GM12878 (cell line): ENCODE measurements around the gene UST. TPM values are rescaled to one million over a fixed set of nuclear protein-coding genes. Genes with fewer than 3 reads are reported as not detected.
"Not testable (repeated sequence)": the region's sequence is repeated elsewhere in the genome, so short reads cannot be mapped to it uniquely, and the experiment has no call there.

ENCODE experiments used
- ATAC-seq: fragments of 200-7000 bp; cut with Tn5 transposase; 3 replicates; pipeline ENCODE4 v1.9.1; 2020; ENCODE audit warnings: mild to moderate bottlenecking, moderate library complexity
- BruUV-seq: library from RNA; stranded (reverse); fragments of 400-500 nt; replicated peaks from 2 replicates; lab custom pipeline; 2021; lab: Mats Ljungman, UMichigan
- CTCF ChIA-PET: fragments of 300-600 bp; sonication (Branson Sonifier 250); formaldehyde crosslinking; extraction: SDS; loops from one replicate; lab custom pipeline; 2021; ENCODE audit warnings: inconsistent platforms; lab: Yijun Ruan, JAX
- POLR2A ChIA-PET: fragments of 350-600 bp; formaldehyde crosslinking; extraction: SDS; loops from one replicate; lab custom pipeline; 2021; ENCODE audit warnings: inconsistent platforms; lab: Charles Lee
- RAD21 ChIA-PET: fragments of 300-600 bp; sonication (Branson Sonifier 250); formaldehyde crosslinking; loops from one replicate; lab custom pipeline; 2023; ENCODE audit warnings: antibody characterized with exemption; ENCODE audit not compliant: unreplicated experiment; lab: Charles Lee
- SMC1A ChIA-PET: fragments of 300-600 bp; sonication (Branson Sonifier 250); formaldehyde crosslinking; loops from one replicate; lab custom pipeline; 2023; ENCODE audit not compliant: unreplicated experiment, uncharacterized antibody; lab: Charles Lee
- DNase-seq: peaks from one replicate; pipeline ENCODE4 v3.0.0-alpha.2; 2011; ENCODE audit warnings: low read depth, low spot score
- FAIRE-seq: peaks from 3 replicates; lab custom pipeline; 2011; peaks lifted over from hg19 to GRCh38; lab: Jason Lieb, UNC
- H2AFZ ChIP-seq: 2 replicates; pipeline ENCODE4 v1.6.0; 2011; ENCODE audit warnings: low read depth, low read length, control low read depth; ENCODE audit not compliant: control insufficient read depth
- H3K27ac ChIP-seq: 2 replicates; pipeline ENCODE4 v1.5.1; 2011; ENCODE audit warnings: control low read depth; ENCODE audit not compliant: control insufficient read depth, insufficient read depth
- H3K27me3 ChIP-seq, 2 experiments: replicated peaks in 1 of 2; 2 replicates each; pipeline versions ENCODE4 v1.6.0 to v1.6.1; 2011; ENCODE audit warnings: low read length in 1 of 2; ENCODE audit not compliant: control insufficient read depth in 2 of 2, insufficient read depth in 2 of 2
- H3K36me3 ChIP-seq, 2 experiments: 2 replicates each; pipeline ENCODE4 v1.5.1; 2011; ENCODE audit warnings: low read length in 1 of 2; ENCODE audit not compliant: control insufficient read depth in 2 of 2, insufficient read depth in 2 of 2
- H3K4me1 ChIP-seq: 2 replicates; pipeline ENCODE4 v1.6.1; 2011; ENCODE audit warnings: mild to moderate bottlenecking, low read length, moderate library complexity, mixed read lengths; ENCODE audit not compliant: control insufficient read depth, insufficient read depth
- H3K4me2 ChIP-seq: 2 replicates; pipeline ENCODE4 v1.6.0; 2011; ENCODE audit warnings: control low read depth; ENCODE audit not compliant: control insufficient read depth, insufficient read depth
- H3K4me3 ChIP-seq: fragments of 200-600 bp; sonication (generic); 2 replicates; pipeline ENCODE4 v1.5.1; 2016
- H3K79me2 ChIP-seq: 2 replicates; pipeline ENCODE4 v1.6.0; 2011; ENCODE audit warnings: low read length; ENCODE audit not compliant: control insufficient read depth, insufficient read depth
- H3K9ac ChIP-seq: 2 replicates; pipeline ENCODE4 v1.8.0; 2011; ENCODE audit warnings: low read length, control low read depth, mixed read lengths; ENCODE audit not compliant: control insufficient read depth, insufficient read depth
- H3K9me3 ChIP-seq: replicated peaks from 3 replicates; pipeline ENCODE4 v1.5.1; 2011; ENCODE audit warnings: mild to moderate bottlenecking, low read length; ENCODE audit not compliant: control insufficient read depth, insufficient read depth
- H4K20me1 ChIP-seq: 2 replicates; pipeline ENCODE4 v1.6.0; 2011; ENCODE audit not compliant: control insufficient read depth, insufficient read depth
- EZH2 ChIP-seq: IDR thresholded peaks from 2 replicates; pipeline ENCODE4 v1.6.1; 2012; ENCODE audit warnings: low read depth, mild to moderate bottlenecking, control low read depth, inconsistent platforms, low read length, borderline replicate concordance; ENCODE audit not compliant: control insufficient read depth
- MTA2 ChIP-seq: fragments of 450-650 bp; IDR thresholded peaks from 2 replicates; pipeline ENCODE4 v1.6.1; 2016; ENCODE audit warnings: low read depth, mild to moderate bottlenecking, moderate library complexity
- MYC ChIP-seq: IDR thresholded peaks from 2 replicates; pipeline ENCODE4 v1.6.1; 2011; ENCODE audit warnings: mild to moderate bottlenecking, low read length, moderate library complexity, inconsistent platforms; ENCODE audit not compliant: insufficient read depth, insufficient replicate concordance, insufficient read length, severe bottlenecking
- NR2F1 ChIP-seq: fragments of 450-650 bp; conservative IDR thresholded peaks from 2 replicates; pipeline ENCODE4 v1.6.1; 2017; ENCODE audit warnings: mild to moderate bottlenecking
- SPI1 ChIP-seq: IDR thresholded peaks from 2 replicates; pipeline ENCODE4 v1.6.1; 2011; ENCODE audit warnings: low read depth, mild to moderate bottlenecking, low read length, moderate library complexity, borderline replicate concordance; ENCODE audit not compliant: insufficient read depth
- SREBF2 ChIP-seq: IDR thresholded peaks from 2 replicates; pipeline ENCODE4 v1.6.1; 2012; ENCODE audit warnings: mild to moderate bottlenecking, low read length
- SUZ12 ChIP-seq: fragments of 200-600 bp; sonication (generic); IDR thresholded peaks from one replicate; pipeline ENCODE4 v1.6.1; 2018; ENCODE audit warnings: antibody characterized with exemption, mild to moderate bottlenecking; ENCODE audit not compliant: unreplicated experiment
- ZNF622 ChIP-seq: fragments of 450-650 bp; IDR thresholded peaks from 2 replicates; pipeline ENCODE4 v1.6.1; 2017; ENCODE audit warnings: mild to moderate bottlenecking, inconsistent platforms
- ZSCAN29 ChIP-seq: fragments of 450-650 bp; IDR thresholded peaks from 2 replicates; pipeline ENCODE4 v1.6.1; 2017; ENCODE audit warnings: mild to moderate bottlenecking, moderate library complexity
- WGBS: methylation state at CpG from one replicate; pipeline ENCODE4 v1.1.6; 2016; ENCODE audit warnings: low lambda C conversion rate; ENCODE audit not compliant: insufficient replicate concordance, insufficient coverage; ENCODE audit errors: missing lambda C conversion rate; 5-methylcytosine and 5-hydroxymethylcytosine counted together
- in situ Hi-C: fragments of 300-500 bp; cut with MboI; formaldehyde crosslinking; loops from 9 replicates; pipeline ENCODE4 v1.14.3; 2018; ENCODE audit warnings: mixed read lengths
- intact Hi-C: fragments of 100-400 bp; cut with micrococcal nuclease; formaldehyde crosslinking; loops from one replicate; pipeline ENCODE4 v1.14.2; 2022; ENCODE audit not compliant: unreplicated experiment
- polyA plus RNA-seq, 11 experiments: library from polyadenylated mRNA; depleted of rRNA in 4 of 11; unstranded in 6 of 11; stranded (reverse) in 5 of 11; fragments of >200 nt; fragmentation: Nextera tagmentation in 4 of 11; fragmentation: Illumina TruSeq in 1 of 11; extraction: Ambion mirVana in 4 of 11; extraction: Trizol in 1 of 11; gene quantifications; 1 replicate in 1 of 11; 2 replicates in 10 of 11; pipeline versions ENCODE4 v1.2.1 to v1.2.3, GENCODE V29; 2011 to 2016; ENCODE audit warnings: inconsistent platforms in 2 of 11, missing spikeins in 2 of 11, low read depth in 1 of 11
- total RNA-seq, 4 experiments: library from RNA; depleted of rRNA in 3 of 4; stranded (reverse); fragments of >200 nt in 3 of 4; fragmentation: Illumina TruSeq in 1 of 4; extraction: Trizol in 1 of 4; gene quantifications; 2 replicates each; pipeline versions ENCODE4 v1.2.1 to v1.2.3, GENCODE V29; 2013 to 2021
- TF ChIP-seq, protein P1 (sequence below): fragments of 150-350 bp; IDR thresholded peaks from 2 replicates; pipeline ENCODE4 v1.6.1; 2016; ENCODE audit warnings: low read depth, low read length

The UST gene
- total and polyA plus RNA-seq, 10 of the 15 experiments (the other 5 are each of a cell fraction or from before 2014, with no cell fraction given) = 0.74 to 43.3 (median 2.2) TPM

DNA sequence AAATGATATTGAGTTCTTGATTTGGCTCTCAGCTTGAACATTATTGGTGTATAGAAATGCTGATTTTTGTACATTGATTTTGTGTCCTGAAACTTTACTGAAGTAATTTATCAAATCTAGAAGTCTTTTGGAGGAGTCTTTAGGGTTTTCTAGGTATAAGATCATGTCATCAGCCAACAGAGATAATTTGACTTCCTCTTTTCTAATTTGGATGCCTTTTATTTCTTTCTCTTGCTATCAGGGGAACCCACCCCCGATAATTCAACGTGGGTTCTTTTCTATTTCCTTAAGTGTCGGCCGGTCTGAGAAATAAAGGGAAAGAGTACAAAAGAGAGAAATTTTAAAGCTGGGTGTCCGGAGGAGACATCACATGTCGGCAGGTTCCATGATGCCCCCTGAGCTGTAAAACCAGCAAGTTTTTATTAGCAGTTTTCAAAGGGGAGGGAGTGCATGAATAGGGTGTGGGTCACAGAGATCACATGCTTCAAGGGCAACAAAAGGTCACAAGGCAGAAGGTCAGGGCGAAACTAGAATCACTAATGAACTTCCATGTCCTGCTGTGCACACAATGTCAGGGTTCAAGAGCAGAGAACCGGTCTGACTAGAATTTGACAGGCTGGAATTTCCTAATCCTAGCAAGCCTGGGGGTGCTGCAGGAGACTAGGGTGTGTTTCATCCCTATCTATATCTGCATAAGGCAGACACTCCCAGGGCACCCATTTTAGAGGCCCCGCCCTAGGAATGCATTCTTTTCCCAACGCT, 17.6 kb downstream of the UST start:
- in situ Hi-C loops = loop anchor here (25.0 kb wide), 1 partner anchor 673 kb away; no protein-coding TSS in a partner anchor
- peaks cover 28% of the 10 kb centered on the region for H3K4me1 ChIP-seq
- BruUV-seq, FAIRE-seq, H3K79me2 ChIP-seq, H3K4me2 ChIP-seq, H3K9me3 ChIP-seq, H3K4me3 ChIP-seq, H3K36me3 ChIP-seq, H3K27me3 ChIP-seq, ATAC-seq, CTCF ChIA-PET, H2AFZ ChIP-seq, H4K20me1 ChIP-seq, DNase-seq, H3K27ac ChIP-seq, POLR2A ChIA-PET, H3K9ac ChIP-seq: not testable (repeated sequence)
- intact Hi-C loops = loop anchor here (5.0 kb wide), 1 partner anchor 183 kb away; no protein-coding TSS in a partner anchor
- WGBS = 54% methylated on average over 10 of the region's 10 CpGs
- TF ChIP-seq NR2F1 = 0 out of 2 replicates have a peak, but pooled peaks have one; percentile 17
- TF ChIP-seq SPI1 = peak; percentile 77; the same call in 1 of the 2 replicates
- RAD21 ChIA-PET = interaction anchor here (2.1 kb wide), 1 partner anchor 17 kb away, joined by 5 read pairs; no protein-coding TSS in a partner anchor
- SMC1A ChIA-PET = interaction anchor here (0.6 kb wide), 1 partner anchor 14 kb away, joined by 3 read pairs; no protein-coding TSS in a partner anchor

DNA sequence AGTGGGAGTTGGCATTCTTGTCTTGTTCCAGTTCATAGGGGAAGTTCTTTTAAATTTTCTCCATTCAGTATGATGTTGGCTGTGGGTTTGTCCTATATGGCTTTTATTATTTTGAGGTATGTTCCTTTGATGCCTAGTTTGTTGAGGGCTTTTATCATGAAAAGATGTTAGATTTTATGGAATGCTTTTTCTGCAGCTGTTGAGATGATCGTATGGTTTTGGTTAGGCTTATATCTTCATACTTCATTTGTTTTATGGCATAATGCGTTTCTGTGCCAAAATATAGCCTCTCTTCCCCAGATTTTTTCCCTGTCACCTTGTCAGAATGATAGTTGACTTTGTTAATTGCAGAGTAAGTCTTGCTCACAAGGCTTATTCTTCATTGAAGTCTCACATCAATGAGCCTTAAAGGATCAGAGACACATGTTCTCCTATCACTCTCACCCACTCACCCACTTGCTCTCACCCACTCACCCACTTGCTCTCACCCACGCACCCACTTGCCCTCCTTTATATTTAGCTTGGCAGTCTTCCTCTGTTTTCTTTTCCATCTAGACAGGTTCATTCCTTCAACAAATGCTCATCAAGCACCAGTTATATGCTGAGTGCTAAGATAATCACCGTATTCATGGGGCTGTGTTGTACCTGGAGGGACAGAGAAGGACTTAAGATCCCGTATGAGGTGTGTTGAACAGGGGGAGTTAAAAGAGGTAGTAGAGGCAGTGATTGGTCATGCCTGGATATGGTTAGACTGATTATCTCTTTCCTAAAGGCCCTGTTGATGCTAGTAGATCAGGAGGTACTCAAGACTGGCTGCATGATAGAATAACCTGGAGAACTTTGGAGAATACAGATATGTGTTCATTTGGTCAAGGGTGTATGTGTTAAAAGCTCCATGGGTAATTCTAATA, 19.3 kb downstream of the UST start:
- no TSS peak for BruUV-seq
- DNase-seq (no peak), FAIRE-seq (no peak), ATAC-seq (no peak)
- intact Hi-C loops (no loop called here), in situ Hi-C loops (loop anchor here (25.0 kb wide), 1 partner anchor 671 kb away; no protein-coding TSS in a partner anchor)
- Histone ChIP-seq H3K9me3 (peaks cover 4% of the 10 kb centered on the region), H3K4me3 (no peak overlapping the region), H3K4me2 (no peak overlapping the region), H4K20me1 (no peaks in the 10 kb centered on the region), H2AFZ (no peak overlapping the region), H3K27ac (no peak overlapping the region), H3K9ac (no peak overlapping the region), H3K79me2 (no peaks in the 10 kb centered on the region), H3K36me3 (no peaks in the 10 kb centered on the region), H3K4me1 (peaks cover 16% of the 10 kb centered on the region), H3K27me3 (no peaks in the 10 kb centered on the region; a peak in 2 of 4 replicates)
- CTCF ChIA-PET = no interaction called here
- SMC1A ChIA-PET = interaction anchor here (0.7 to 1.2 kb wide), 4 partner anchors 10 to 179 kb away, joined by 3 to 5 read pairs (median 4); no protein-coding TSS in a partner anchor
- RAD21 ChIA-PET = interaction anchor here (1.0 to 1.2 kb wide), 2 partner anchors 72 to 179 kb away, joined by 3 read pairs; no protein-coding TSS in a partner anchor
- 79% methylated on average over 5 of the region's 5 CpGs for WGBS
- POLR2A ChIA-PET = no interaction called here
- no peak for TF ChIP-seq SUZ12
- no peak for TF ChIP-seq ZNF622
- TF ChIP-seq, protein P1, sequence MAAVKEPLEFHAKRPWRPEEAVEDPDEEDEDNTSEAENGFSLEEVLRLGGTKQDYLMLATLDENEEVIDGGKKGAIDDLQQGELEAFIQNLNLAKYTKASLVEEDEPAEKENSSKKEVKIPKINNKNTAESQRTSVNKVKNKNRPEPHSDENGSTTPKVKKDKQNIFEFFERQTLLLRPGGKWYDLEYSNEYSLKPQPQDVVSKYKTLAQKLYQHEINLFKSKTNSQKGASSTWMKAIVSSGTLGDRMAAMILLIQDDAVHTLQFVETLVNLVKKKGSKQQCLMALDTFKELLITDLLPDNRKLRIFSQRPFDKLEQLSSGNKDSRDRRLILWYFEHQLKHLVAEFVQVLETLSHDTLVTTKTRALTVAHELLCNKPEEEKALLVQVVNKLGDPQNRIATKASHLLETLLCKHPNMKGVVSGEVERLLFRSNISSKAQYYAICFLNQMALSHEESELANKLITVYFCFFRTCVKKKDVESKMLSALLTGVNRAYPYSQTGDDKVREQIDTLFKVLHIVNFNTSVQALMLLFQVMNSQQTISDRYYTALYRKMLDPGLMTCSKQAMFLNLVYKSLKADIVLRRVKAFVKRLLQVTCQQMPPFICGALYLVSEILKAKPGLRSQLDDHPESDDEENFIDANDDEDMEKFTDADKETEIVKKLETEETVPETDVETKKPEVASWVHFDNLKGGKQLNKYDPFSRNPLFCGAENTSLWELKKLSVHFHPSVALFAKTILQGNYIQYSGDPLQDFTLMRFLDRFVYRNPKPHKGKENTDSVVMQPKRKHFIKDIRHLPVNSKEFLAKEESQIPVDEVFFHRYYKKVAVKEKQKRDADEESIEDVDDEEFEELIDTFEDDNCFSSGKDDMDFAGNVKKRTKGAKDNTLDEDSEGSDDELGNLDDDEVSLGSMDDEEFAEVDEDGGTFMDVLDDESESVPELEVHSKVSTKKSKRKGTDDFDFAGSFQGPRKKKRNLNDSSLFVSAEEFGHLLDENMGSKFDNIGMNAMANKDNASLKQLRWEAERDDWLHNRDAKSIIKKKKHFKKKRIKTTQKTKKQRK = no peak
- no peak for TF ChIP-seq ZSCAN29
- no peak for TF ChIP-seq SREBF2
- TF ChIP-seq MTA2 = no peak
- TF ChIP-seq MYC = no peak
- TF ChIP-seq EZH2 = no peak
